ENCODE data around the gene CKAP2L.
"Not testable (repeated sequence)": the region's sequence is repeated elsewhere in the genome, so short reads cannot be mapped to it uniquely, and the experiment has no call there.

The CKAP2L gene

GRCh38 chr2:112722816-112723546 lies 41.4 kb downstream of the CKAP2L start:
- no peak for TF ChIP-seq CTCF (IDR thresholded peaks at IDR 0.05; ENCODE audit: control insufficient read depth, insufficient read depth, low read depth, low read length, missing control alignments)
- no peak for DNase-seq (ENCODE audit: low read depth)
- no peak overlapping the region for H3K4me3 ChIP-seq (ENCODE audit: control insufficient read depth, low read depth, low read length)

GRCh38 chr2:112721819-112722522 lies 42.4 kb downstream of the CKAP2L start:
- TF ChIP-seq CTCF (IDR thresholded peaks at IDR 0.05; ENCODE audit: control insufficient read depth, insufficient read depth, low read depth, low read length, missing control alignments): no peak
- no peak for DNase-seq (ENCODE audit: low read depth)
- no peak overlapping the region for H3K4me3 ChIP-seq (ENCODE audit: control insufficient read depth, low read depth, low read length)

- H3K4me3 ChIP-seq (ENCODE audit: control insufficient read depth, low read depth, low read length): no peak within 1 kb of the TSS
- no peak for DNase-seq (ENCODE audit: low read depth)
- no peak for TF ChIP-seq CTCF (IDR thresholded peaks at IDR 0.05; ENCODE audit: control insufficient read depth, insufficient read depth, low read depth, low read length, missing control alignments)
Observed at GRCh38 chr2:112720785-112721184, 43.6 kb downstream of the CKAP2L start, which contains the start of gene NT5DC4. NT5DC4 (plus strand) TSS chr2:112721020; CDS start chr2:112721080, 60 bp downstream.

GRCh38 chr2:112718863-112719370 lies 45.5 kb downstream of the CKAP2L start:
- no peak overlapping the region for H3K4me3 ChIP-seq (ENCODE audit: control insufficient read depth, low read depth, low read length)
- DNase-seq (ENCODE audit: low read depth): no peak
- TF ChIP-seq CTCF (IDR thresholded peaks at IDR 0.05; ENCODE audit: control insufficient read depth, insufficient read depth, low read depth, low read length, missing control alignments): no peak

- not testable (repeated sequence) for DNase-seq (ENCODE audit: low read depth); H3K4me3 ChIP-seq (ENCODE audit: control insufficient read depth, low read depth, low read length)
Observed at GRCh38 chr2:112716826-112717352, 47.5 kb downstream of the CKAP2L start.

GRCh38 chr2:112716094-112716493 lies 48.3 kb downstream of the CKAP2L start:
- DNase-seq (ENCODE audit: low read depth); H3K4me3 ChIP-seq (ENCODE audit: control insufficient read depth, low read depth, low read length): not testable (repeated sequence)

GRCh38 chr2:112714836-112715631 lies 49.4 kb downstream of the CKAP2L start:
- DNase-seq (ENCODE audit: low read depth): no peak
- H3K4me3 ChIP-seq (ENCODE audit: control insufficient read depth, low read depth, low read length): no peak overlapping the region
- no peak for TF ChIP-seq CTCF (IDR thresholded peaks at IDR 0.05; ENCODE audit: control insufficient read depth, insufficient read depth, low read depth, low read length, missing control alignments)

All from AG09309 (cell line).